A673 (cell line): ENCODE data around the gene AGMO. TPM values are rescaled to one million over a fixed set of nuclear protein-coding genes. Genes with fewer than 3 reads are reported as not detected.
A peak's percentile ranks its signal among the peaks of the same experiment; 100 is the strongest.

Experiments used
- BruUV-seq: library from RNA; stranded (reverse); fragments of 400-500 nt; replicated peaks from 2 replicates; lab custom pipeline; 2021; lab: Mats Ljungman, UMichigan
- CTCF ChIA-PET: fragments of 300-600 bp; sonication (Branson Sonifier 250); formaldehyde crosslinking; loops from one replicate; lab custom pipeline; 2022; ENCODE audit warnings: antibody characterized with exemption; lab: Charles Lee
- POLR2A ChIA-PET: fragments of 300-600 bp; sonication (Branson Sonifier 250); formaldehyde crosslinking; loops from one replicate; lab custom pipeline; 2022; ENCODE audit warnings: antibody characterized with exemption; ENCODE audit not compliant: low non-redundant PET; lab: Charles Lee
- DNase-seq: peaks from one replicate; pipeline ENCODE4 v3.0.0-alpha.2; 2015; ENCODE audit warnings: low spot score
- H3K27ac ChIP-seq: fragments of 200-600 bp; sonication (generic); 2 replicates; pipeline ENCODE4 v1.5.1; 2016; ENCODE audit warnings: mixed run types, low read depth, mild to moderate bottlenecking, mixed read lengths, antibody characterized with exemption, low read length; ENCODE audit not compliant: poor library complexity, severe bottlenecking
- H3K27me3 ChIP-seq: fragments of 200-600 bp; sonication (generic); replicated peaks from 2 replicates; pipeline ENCODE4 v1.6.1; 2017; ENCODE audit warnings: mixed run types, low read depth, mild to moderate bottlenecking, mixed read lengths, antibody characterized with exemption, low read length; ENCODE audit not compliant: insufficient read depth, poor library complexity
- H3K36me3 ChIP-seq: fragments of 200-600 bp; sonication (generic); 2 replicates; pipeline ENCODE4 v1.6.1; 2016; ENCODE audit warnings: mixed run types, mild to moderate bottlenecking, mixed read lengths, antibody characterized with exemption, low read length; ENCODE audit not compliant: insufficient read depth, poor library complexity, severe bottlenecking
- H3K4me1 ChIP-seq: fragments of 200-600 bp; sonication (generic); 2 replicates; pipeline ENCODE4 v1.6.1; 2017; ENCODE audit warnings: mixed run types, mild to moderate bottlenecking, mixed read lengths, antibody characterized with exemption, low read length; ENCODE audit not compliant: insufficient read depth, poor library complexity, severe bottlenecking
- H3K4me3 ChIP-seq: fragments of 200-600 bp; sonication (generic); 2 replicates; pipeline ENCODE4 v1.5.1; 2016; ENCODE audit warnings: low read depth, mixed run types, mild to moderate bottlenecking, mixed read lengths, low read length; ENCODE audit not compliant: poor library complexity, severe bottlenecking
- H3K9me3 ChIP-seq: fragments of 200-600 bp; sonication (generic); 2 replicates; pipeline ENCODE4 v1.6.1; 2016; ENCODE audit warnings: mixed run types, low read depth, mild to moderate bottlenecking, mixed read lengths, antibody characterized with exemption, low read length; ENCODE audit not compliant: poor library complexity, severe bottlenecking
- EZH2 ChIP-seq: fragments of 200-600 bp; sonication (generic); IDR thresholded peaks from 2 replicates; pipeline ENCODE4 v1.6.1; 2017; ENCODE audit warnings: borderline replicate concordance, low read depth, mild to moderate bottlenecking, mixed read lengths, antibody characterized with exemption, low read length; ENCODE audit not compliant: poor library complexity, severe bottlenecking
- intact Hi-C: fragments of 100-400 bp; cut with micrococcal nuclease; formaldehyde crosslinking; loops from one replicate; pipeline ENCODE4 v1.10.0; 2022; ENCODE audit not compliant: unreplicated experiment
- total RNA-seq: library from RNA; stranded (reverse); gene quantifications from 2 replicates; pipeline ENCODE4 v1.2.3, GENCODE V29; 2021
- TF ChIP-seq, protein P1 (sequence below): fragments of 300-800, 200-600 bp; sonication (generic); conservative IDR thresholded peaks from 2 replicates; pipeline ENCODE4 v1.5.1; 2017; ENCODE audit warnings: low read depth, mild to moderate bottlenecking, antibody characterized with exemption, low read length, moderate library complexity, mixed read lengths

Gene AGMO
- total RNA-seq, 1 experiment from 2014 or later = not detected

DNA sequence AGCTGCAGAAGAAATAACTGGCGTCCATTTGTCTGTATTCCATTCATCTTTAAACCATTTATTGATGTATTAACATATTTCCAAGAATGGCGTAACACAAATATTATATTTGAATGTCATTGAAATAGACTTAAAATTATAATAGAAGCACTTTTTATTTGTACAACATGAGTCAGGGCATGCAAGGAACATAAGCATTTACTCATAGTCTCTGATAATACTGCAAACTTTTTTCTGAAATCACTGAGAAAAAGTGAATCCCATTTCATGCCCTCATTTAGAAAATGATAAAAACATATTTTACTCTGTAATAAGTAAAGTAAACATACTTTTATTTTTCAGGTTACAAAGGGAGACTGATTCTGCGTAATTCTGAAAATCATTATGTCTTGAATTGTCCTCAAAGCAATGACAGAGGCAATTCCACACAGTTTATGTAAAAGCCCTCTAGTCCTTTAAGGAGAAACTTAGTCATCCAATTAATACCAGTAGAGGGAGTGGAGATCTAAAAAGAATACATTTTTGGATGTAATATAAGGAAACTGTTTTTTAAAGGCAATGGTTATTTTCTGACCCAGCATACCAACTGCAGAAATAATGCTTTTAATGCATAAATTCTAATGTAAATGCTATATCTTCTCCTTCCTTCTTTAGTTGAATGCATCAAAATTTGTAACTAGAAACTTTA, 58.1 kb downstream of the AGMO start:
- H3K27me3 ChIP-seq = peaks cover 4% of the 10 kb centered on the region
- H3K9me3 ChIP-seq = no peaks in the 10 kb centered on the region
- H3K4me1 ChIP-seq = no peaks in the 10 kb centered on the region
- intact Hi-C loops = no loop called here
- no peak overlapping the region for H3K27ac ChIP-seq
- H3K4me3 ChIP-seq = no peak overlapping the region
- TF ChIP-seq, protein P1, sequence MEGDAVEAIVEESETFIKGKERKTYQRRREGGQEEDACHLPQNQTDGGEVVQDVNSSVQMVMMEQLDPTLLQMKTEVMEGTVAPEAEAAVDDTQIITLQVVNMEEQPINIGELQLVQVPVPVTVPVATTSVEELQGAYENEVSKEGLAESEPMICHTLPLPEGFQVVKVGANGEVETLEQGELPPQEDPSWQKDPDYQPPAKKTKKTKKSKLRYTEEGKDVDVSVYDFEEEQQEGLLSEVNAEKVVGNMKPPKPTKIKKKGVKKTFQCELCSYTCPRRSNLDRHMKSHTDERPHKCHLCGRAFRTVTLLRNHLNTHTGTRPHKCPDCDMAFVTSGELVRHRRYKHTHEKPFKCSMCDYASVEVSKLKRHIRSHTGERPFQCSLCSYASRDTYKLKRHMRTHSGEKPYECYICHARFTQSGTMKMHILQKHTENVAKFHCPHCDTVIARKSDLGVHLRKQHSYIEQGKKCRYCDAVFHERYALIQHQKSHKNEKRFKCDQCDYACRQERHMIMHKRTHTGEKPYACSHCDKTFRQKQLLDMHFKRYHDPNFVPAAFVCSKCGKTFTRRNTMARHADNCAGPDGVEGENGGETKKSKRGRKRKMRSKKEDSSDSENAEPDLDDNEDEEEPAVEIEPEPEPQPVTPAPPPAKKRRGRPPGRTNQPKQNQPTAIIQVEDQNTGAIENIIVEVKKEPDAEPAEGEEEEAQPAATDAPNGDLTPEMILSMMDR = peak; percentile 44
- TF ChIP-seq EZH2 = no peak
- H3K36me3 ChIP-seq = no peaks in the 10 kb centered on the region
- CTCF ChIA-PET = no interaction called here
- DNase-seq = peak; percentile 57
- POLR2A ChIA-PET = no interaction called here
- no TSS peak for BruUV-seq

- Histone ChIP-seq H3K36me3 (no peaks in the 10 kb centered on the region), H3K4me3 (no peak overlapping the region), H3K27me3 (peaks cover 9% of the 10 kb centered on the region), H3K4me1 (no peaks in the 10 kb centered on the region), H3K27ac (no peak overlapping the region), H3K9me3 (no peaks in the 10 kb centered on the region)
- TF ChIP-seq, protein P1 = no peak
- TF ChIP-seq EZH2 = no peak
- ChIA-PET POLR2A (no interaction called here), CTCF (no interaction called here)
- BruUV-seq = no TSS peak
- intact Hi-C loops = no loop called here
- DNase-seq = no peak
These were observed 63.4 kb downstream of the AGMO start for GRCh38 chr7:15498465-15498864.

- DNase-seq = peak; percentile 21
- ChIA-PET POLR2A (no interaction called here), CTCF (no interaction called here)
- Histone ChIP-seq H3K4me3 (no peak overlapping the region), H3K27me3 (peaks cover 5% of the 10 kb centered on the region), H3K4me1 (no peaks in the 10 kb centered on the region), H3K36me3 (no peaks in the 10 kb centered on the region), H3K9me3 (no peaks in the 10 kb centered on the region), H3K27ac (no peak overlapping the region)
- BruUV-seq = no TSS peak
- TF ChIP-seq EZH2 = no peak
- TF ChIP-seq, protein P1 = no peak
- intact Hi-C loops = no loop called here
These were observed 66.6 kb downstream of the AGMO start for GRCh38 chr7:15495170-15495569.
